Spleen (tissue), 11 donors: Measurements from ENCODE around the gene GLI2. TPM values are rescaled to one million over a fixed set of nuclear protein-coding genes. Genes with fewer than 3 reads are reported as not detected.
A peak's percentile ranks its signal among the peaks of the same experiment; 100 is the strongest.

Experiments used
- DNase-seq: peaks from one replicate; pipeline ENCODE4 v3.0.0-alpha.2; 2020
- H3K27ac ChIP-seq, 8 donors: fragments of 200-600 bp; sonication (generic) in 7 of 8; 1 replicate in 4 of 8; 2 replicates in 4 of 8; pipeline versions ENCODE4 v1.5.0 to v1.8.0; 2016 to 2021; ENCODE audit warnings: inconsistent platforms in 4 of 8, mild to moderate bottlenecking in 4 of 8, moderate library complexity in 1 of 8
- H3K27me3 ChIP-seq, 7 donors: fragments of 200-600 bp; sonication (generic) in 6 of 7; replicated peaks in 1 of 7; 1 replicate in 4 of 7; 2 replicates in 3 of 7; pipeline versions ENCODE4 v1.5.0 to v1.8.0; 2016 to 2021; ENCODE audit warnings: inconsistent platforms in 3 of 7, mild to moderate bottlenecking in 1 of 7
- H3K36me3 ChIP-seq, 6 donors: fragments of 200-600 bp; sonication (generic) in 5 of 6; 1 replicate in 4 of 6; 2 replicates in 2 of 6; pipeline versions ENCODE4 v1.5.0 to v1.8.0; 2016 to 2021; ENCODE audit warnings: inconsistent platforms in 2 of 6
- H3K4me1 ChIP-seq, 6 donors: fragments of 200-600 bp; sonication (generic) in 5 of 6; 1 replicate in 3 of 6; 2 replicates in 3 of 6; pipeline versions ENCODE4 v1.5.0 to v1.8.0; 2016 to 2021; ENCODE audit warnings: inconsistent platforms in 3 of 6
- H3K4me3 ChIP-seq, 8 donors: fragments of 200-600 bp; sonication (generic) in 7 of 8; 1 replicate in 4 of 8; 2 replicates in 4 of 8; pipeline versions ENCODE4 v1.5.0 to v1.8.0; 2016 to 2021; ENCODE audit warnings: inconsistent platforms in 4 of 8, mild to moderate bottlenecking in 4 of 8, moderate library complexity in 2 of 8
- H3K9me3 ChIP-seq, 8 donors: fragments of 200-600 bp; sonication (generic) in 7 of 8; 1 replicate in 4 of 8; 2 replicates in 4 of 8; pipeline versions ENCODE4 v1.5.0 to v1.8.0; 2016 to 2021; ENCODE audit warnings: inconsistent platforms in 4 of 8
- CTCF ChIP-seq, 11 experiments: fragments of 200-600 bp in 7 of 11; fragments of 450-650 bp in 4 of 11; sonication (generic) in 4 of 11; IDR thresholded peaks in 8 of 11; conservative IDR thresholded peaks in 3 of 11; 1 replicate in 7 of 11; 2 replicates in 4 of 11; pipeline versions ENCODE4 v1.4.0 to v1.8.0; 2016 to 2021; ENCODE audit warnings: antibody characterized with exemption in 11 of 11, inconsistent platforms in 4 of 11, mild to moderate bottlenecking in 1 of 11
- POLR2A ChIP-seq, 3 donors: fragments of 450-650 bp; IDR thresholded peaks; one replicate each; pipeline ENCODE4 v1.5.1; 2017; ENCODE audit warnings: antibody characterized with exemption in 3 of 3, mild to moderate bottlenecking in 1 of 3
- POLR2AphosphoS5 ChIP-seq, 3 donors: sonication (generic); formaldehyde crosslinking; IDR thresholded peaks; one replicate each; pipeline ENCODE4 v1.5.1; 2017; ENCODE audit warnings: antibody characterized with exemption in 3 of 3
- WGBS, 5 donors: extraction: QIAGEN DNeasy Blood & Tissue Kit in 3 of 5; methylation state at CpG; one replicate each; pipeline versions ENCODE4 v1.1.5 to v1.1.7; 2013 to 2018; 5-methylcytosine and 5-hydroxymethylcytosine counted together
- intact Hi-C: fragments of 100-400 bp; cut with DNase I; formaldehyde crosslinking; loops from one replicate; pipeline ENCODE4 v1.15.0; 2023; ENCODE audit warnings: low total_unique reads
- polyA plus RNA-seq, 3 donors: library from polyadenylated mRNA; stranded (reverse); fragments of 200-250 nt; gene quantifications; one replicate each; pipeline ENCODE4 v1.2.1, GENCODE V29; 2013
- total RNA-seq, 7 donors: library from RNA; depleted of rRNA in 3 of 7; stranded (reverse); fragments of >200 nt in 3 of 7; fragmentation: NEBNext Ultra II Directional in 4 of 7; extraction: Animal tissue kit (Norgen Biotek cat#: 25700) in 4 of 7; gene quantifications; one replicate each; pipeline versions ENCODE4 v1.1.0 to v1.2.1, GENCODE V29; 2016 to 2021
- donor health status: healthy with polysubstance abuse.
- donor health status: DM: no; HTN: no; CAD: no; lungs with moderate emphysema.
- donor health status: DM: no; HTN: no; CAD: no.
- donor health status: Bipolar disorder and iron deficiency.
- donor health status: healthy.
- donor health status: DM: no; HTN: no; CAD: no.
- donor health status: DM: yes; HTN: yes; CAD: no.

GLI2 gene
- total and polyA plus RNA-seq, 10 donors, result 0.22 to 10.6 (median 1.4) TPM

GRCh38 chr2:120733238-120733932, 2.3 kb upstream of the GLI2 start:
- WGBS, 5 donors, result 82 to 89% (median 86%) methylated on average over 10 of the region's 10 CpGs
- Histone ChIP-seq H3K9me3 (no peaks in the 10 kb centered on the region), H3K27ac (peak overlapping the region in 1 of 8 donors; percentile 8), H3K4me1 (peaks cover 3 to 37% (median 25%) of the 10 kb centered on the region in 6 donors), H3K27me3 (peaks cover 0 to 85% (median 43%) of the 10 kb centered on the region in 7 donors), H3K36me3 (no peaks in the 10 kb centered on the region), H3K4me3 (no peak overlapping the region)
- DNase-seq, result peak; percentile 33
- TF ChIP-seq CTCF (IDR thresholded peaks at IDR 0.05 in 8 of 11, conservative IDR thresholded peaks at IDR 0.05 in 3 of 11) (no peak), POLR2AphosphoS5 (IDR thresholded peaks at IDR 0.05) (no peak), POLR2A (IDR thresholded peaks at IDR 0.05) (no peak)
- intact Hi-C loops, result no loop called here

GRCh38 chr2:120734930-120735651, 577 bp upstream of the GLI2 start:
- no peaks in the 10 kb centered on the region for H3K9me3 ChIP-seq
- intact Hi-C loops, result no loop called here
- peaks cover 0 to 96% (median 56%) of the 10 kb centered on the region in 7 donors for H3K27me3 ChIP-seq
- DNase-seq, result peak; percentile 59
- H3K27ac ChIP-seq, result peak overlapping the region in 1 of 8 donors; percentile 81
- peaks cover 3 to 42% (median 25%) of the 10 kb centered on the region in 6 donors for H3K4me1 ChIP-seq
- H3K4me3 ChIP-seq, result peak overlapping the region in 4 of 8 donors; percentile 40 to 67 (median 48)
- 17 to 23% (median 21%) methylated on average over 38 to 40 of the region's 40 CpGs for WGBS, 5 donors
- TF ChIP-seq CTCF (IDR thresholded peaks at IDR 0.05 in 8 of 11, conservative IDR thresholded peaks at IDR 0.05 in 3 of 11) (no peak), POLR2A (IDR thresholded peaks at IDR 0.05) (no peak), POLR2AphosphoS5 (IDR thresholded peaks at IDR 0.05) (no peak)
- H3K36me3 ChIP-seq, result no peaks in the 10 kb centered on the region

GRCh38 chr2:120736202-120736623, 545 bp downstream of the GLI2 start:
- Histone ChIP-seq H3K4me1 (peaks cover 3 to 43% (median 26%) of the 10 kb centered on the region in 6 donors), H3K4me3 (peak overlapping the region; percentile 25 to 67 (median 43)), H3K27me3 (peaks cover 0 to 99% (median 66%) of the 10 kb centered on the region in 7 donors), H3K9me3 (no peaks in the 10 kb centered on the region), H3K27ac (peak overlapping the region in 7 of 8 donors; percentile 49 to 81 (median 67)), H3K36me3 (no peaks in the 10 kb centered on the region)
- TF ChIP-seq POLR2A (IDR thresholded peaks at IDR 0.05) (no peak), CTCF (IDR thresholded peaks at IDR 0.05 in 8 of 11, conservative IDR thresholded peaks at IDR 0.05 in 3 of 11) (no peak), POLR2AphosphoS5 (IDR thresholded peaks at IDR 0.05) (no peak)
- WGBS, 5 donors, result 0 to 3% (median 1%) methylated on average over 11 to 38 of the region's 38 CpGs
- intact Hi-C loops, result no loop called here
- DNase-seq, result peak; percentile 62
